Parathyroid adenoma (tissue), 2 donors: Measurements from ENCODE around the gene NR3C2.

Source experiments
- H2AFZ ChIP-seq: fragments of 300-600 bp; sonication (generic); one replicate; pipeline ENCODE4 v1.7.0; 2017; ENCODE audit warnings: antibody characterized with exemption, mild to moderate bottlenecking
- H3K27ac ChIP-seq: fragments of 300-600 bp; sonication (generic); one replicate; pipeline ENCODE4 v1.7.0; 2017
- H3K27me3 ChIP-seq: fragments of 300-600 bp; sonication (generic); one replicate; pipeline ENCODE4 v1.7.0; 2017; ENCODE audit warnings: low read length; ENCODE audit not compliant: control insufficient read depth, insufficient read depth
- H3K36me3 ChIP-seq: fragments of 300-600 bp; sonication (generic); one replicate; pipeline ENCODE4 v1.7.0; 2017; ENCODE audit warnings: low read length; ENCODE audit not compliant: control insufficient read depth, insufficient read depth
- H3K4me1 ChIP-seq: fragments of 300-600 bp; sonication (generic); one replicate; pipeline ENCODE4 v1.7.0; 2017; ENCODE audit warnings: control low read depth
- H3K4me2 ChIP-seq: fragments of 300-600 bp; sonication (generic); one replicate; pipeline ENCODE4 v1.7.0; 2017; ENCODE audit warnings: low read length
- H3K4me3 ChIP-seq: fragments of 300-600 bp; sonication (generic); one replicate; pipeline ENCODE4 v1.7.0; 2017; ENCODE audit warnings: low read depth, low read length
- H3K79me2 ChIP-seq: fragments of 300-600 bp; sonication (generic); one replicate; pipeline ENCODE4 v1.7.0; 2017; ENCODE audit warnings: control low read depth
- H3K9ac ChIP-seq: fragments of 300-600 bp; sonication (generic); one replicate; pipeline ENCODE4 v1.7.0; 2017; ENCODE audit warnings: mild to moderate bottlenecking
- H3K9me3 ChIP-seq: fragments of 300-600 bp; sonication (generic); one replicate; pipeline ENCODE4 v1.7.0; 2017; ENCODE audit warnings: low read length; ENCODE audit not compliant: control insufficient read depth
- TF ChIP-seq, protein P1 (sequence below): fragments of 300-600 bp; sonication (generic); IDR thresholded peaks from one replicate; pipeline ENCODE4 v1.7.0; 2017; ENCODE audit warnings: antibody characterized with exemption, mild to moderate bottlenecking
- donor health status: primary hyperparathyroidism.

NR3C2 gene

DNA sequence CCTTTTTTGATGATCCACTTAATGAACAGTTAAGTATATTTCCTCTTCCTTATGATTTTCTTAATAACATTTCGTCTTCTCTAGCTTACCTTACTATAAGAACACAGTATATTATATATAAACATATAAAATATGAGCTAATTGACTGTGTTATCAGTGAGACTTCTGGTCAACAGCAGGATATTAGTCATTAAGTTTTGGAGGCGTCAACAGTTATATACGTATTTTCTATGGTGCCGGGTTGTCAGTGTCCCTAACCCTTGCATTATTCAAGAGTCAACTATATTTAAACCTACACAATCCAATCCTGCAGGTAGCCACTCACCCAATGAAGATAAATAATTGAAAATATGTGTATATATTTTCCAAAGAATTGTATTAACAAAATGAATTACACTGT lies 88.0 kb downstream of the NR3C2 start:
- Histone ChIP-seq H3K27me3 (no peaks in the 10 kb centered on the region), H3K9me3 (no peaks in the 10 kb centered on the region), H3K27ac (no peak overlapping the region), H3K36me3 (no peaks in the 10 kb centered on the region), H3K4me2 (no peak overlapping the region), H3K4me3 (no peak overlapping the region), H3K9ac (no peak overlapping the region), H3K79me2 (no peaks in the 10 kb centered on the region), H2AFZ (no peak overlapping the region), H3K4me1 (no peaks in the 10 kb centered on the region)
- TF ChIP-seq, protein P1, sequence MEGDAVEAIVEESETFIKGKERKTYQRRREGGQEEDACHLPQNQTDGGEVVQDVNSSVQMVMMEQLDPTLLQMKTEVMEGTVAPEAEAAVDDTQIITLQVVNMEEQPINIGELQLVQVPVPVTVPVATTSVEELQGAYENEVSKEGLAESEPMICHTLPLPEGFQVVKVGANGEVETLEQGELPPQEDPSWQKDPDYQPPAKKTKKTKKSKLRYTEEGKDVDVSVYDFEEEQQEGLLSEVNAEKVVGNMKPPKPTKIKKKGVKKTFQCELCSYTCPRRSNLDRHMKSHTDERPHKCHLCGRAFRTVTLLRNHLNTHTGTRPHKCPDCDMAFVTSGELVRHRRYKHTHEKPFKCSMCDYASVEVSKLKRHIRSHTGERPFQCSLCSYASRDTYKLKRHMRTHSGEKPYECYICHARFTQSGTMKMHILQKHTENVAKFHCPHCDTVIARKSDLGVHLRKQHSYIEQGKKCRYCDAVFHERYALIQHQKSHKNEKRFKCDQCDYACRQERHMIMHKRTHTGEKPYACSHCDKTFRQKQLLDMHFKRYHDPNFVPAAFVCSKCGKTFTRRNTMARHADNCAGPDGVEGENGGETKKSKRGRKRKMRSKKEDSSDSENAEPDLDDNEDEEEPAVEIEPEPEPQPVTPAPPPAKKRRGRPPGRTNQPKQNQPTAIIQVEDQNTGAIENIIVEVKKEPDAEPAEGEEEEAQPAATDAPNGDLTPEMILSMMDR, result no peak

DNA sequence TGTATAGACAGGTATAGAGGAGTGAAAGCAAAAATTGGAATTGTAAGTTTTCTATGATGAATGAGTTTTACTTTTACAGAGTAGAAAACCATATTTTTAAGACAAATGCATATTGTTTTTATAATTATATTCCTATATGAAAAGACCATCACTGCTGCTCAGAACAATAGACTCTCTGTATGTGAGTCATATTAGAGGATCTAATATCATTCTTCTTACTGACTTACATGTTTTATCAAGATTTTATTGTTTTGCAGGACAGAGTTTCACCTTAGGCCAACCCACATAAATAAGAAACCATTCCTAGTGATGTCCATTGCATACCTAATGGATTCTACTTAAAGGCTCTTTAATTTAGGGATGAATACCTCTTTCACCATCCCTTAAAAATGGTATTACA lies 88.6 kb downstream of the NR3C2 start:
- Histone ChIP-seq H3K4me1 (no peaks in the 10 kb centered on the region), H3K4me3 (no peak overlapping the region), H3K27ac (no peak overlapping the region), H3K36me3 (no peaks in the 10 kb centered on the region), H3K4me2 (no peak overlapping the region), H2AFZ (no peak overlapping the region), H3K9me3 (no peaks in the 10 kb centered on the region), H3K9ac (no peak overlapping the region), H3K27me3 (no peaks in the 10 kb centered on the region), H3K79me2 (no peaks in the 10 kb centered on the region)
- TF ChIP-seq, protein P1, result no peak

DNA sequence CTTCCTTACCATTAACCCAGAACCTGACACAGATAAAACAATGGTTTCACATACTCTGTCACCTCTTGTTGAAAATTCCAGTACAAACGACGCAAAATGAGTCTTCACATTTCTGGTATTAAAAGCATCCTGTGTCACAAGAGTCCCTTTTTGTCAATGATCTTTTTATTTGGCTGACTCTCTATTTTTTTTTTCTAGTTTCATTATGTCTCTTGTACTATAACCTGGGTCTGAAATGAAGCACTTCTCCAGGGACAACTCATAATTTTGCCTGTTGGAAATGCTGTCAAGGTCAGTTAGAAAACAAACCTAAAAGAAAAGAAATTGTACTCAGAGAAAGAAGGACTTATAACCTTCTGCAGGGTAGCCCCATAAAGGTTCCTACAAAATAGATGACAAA lies 93.1 kb downstream of the NR3C2 start:
- Histone ChIP-seq H3K27ac (no peak overlapping the region), H3K4me3 (no peak overlapping the region), H3K79me2 (no peaks in the 10 kb centered on the region), H2AFZ (no peak overlapping the region), H3K4me1 (peaks cover 6% of the 10 kb centered on the region), H3K9ac (no peak overlapping the region), H3K9me3 (no peaks in the 10 kb centered on the region), H3K27me3 (no peaks in the 10 kb centered on the region), H3K36me3 (no peaks in the 10 kb centered on the region), H3K4me2 (no peak overlapping the region)
- TF ChIP-seq, protein P1, result no peak

DNA sequence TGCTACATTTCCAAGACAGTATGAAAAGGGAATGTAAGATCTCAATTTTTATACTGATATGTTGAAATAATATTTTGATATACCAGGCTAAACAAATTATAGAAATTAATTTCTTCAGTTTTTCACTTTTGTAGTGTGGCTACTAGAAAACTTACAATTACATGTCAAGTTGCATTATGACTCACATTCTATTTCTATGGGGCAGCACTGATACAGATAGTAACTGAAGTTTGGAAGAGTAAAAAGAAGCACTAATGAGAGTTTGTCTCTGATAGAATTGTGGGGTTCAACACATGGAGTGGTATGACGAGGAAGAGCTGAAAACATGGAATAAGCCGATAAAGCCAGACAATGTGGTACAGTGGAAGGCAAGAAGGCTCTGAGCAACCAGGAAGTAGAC lies 95.6 kb downstream of the NR3C2 start:
- H3K9me3 ChIP-seq, result no peaks in the 10 kb centered on the region
- peaks cover 6% of the 10 kb centered on the region for H3K4me1 ChIP-seq
- H3K4me3 ChIP-seq, result no peak overlapping the region
- no peak overlapping the region for H2AFZ ChIP-seq
- no peak overlapping the region for H3K27ac ChIP-seq
- H3K79me2 ChIP-seq, result no peaks in the 10 kb centered on the region
- no peaks in the 10 kb centered on the region for H3K27me3 ChIP-seq
- TF ChIP-seq, protein P1, result no peak
- H3K9ac ChIP-seq, result no peak overlapping the region
- H3K4me2 ChIP-seq, result no peak overlapping the region
- no peaks in the 10 kb centered on the region for H3K36me3 ChIP-seq

DNA sequence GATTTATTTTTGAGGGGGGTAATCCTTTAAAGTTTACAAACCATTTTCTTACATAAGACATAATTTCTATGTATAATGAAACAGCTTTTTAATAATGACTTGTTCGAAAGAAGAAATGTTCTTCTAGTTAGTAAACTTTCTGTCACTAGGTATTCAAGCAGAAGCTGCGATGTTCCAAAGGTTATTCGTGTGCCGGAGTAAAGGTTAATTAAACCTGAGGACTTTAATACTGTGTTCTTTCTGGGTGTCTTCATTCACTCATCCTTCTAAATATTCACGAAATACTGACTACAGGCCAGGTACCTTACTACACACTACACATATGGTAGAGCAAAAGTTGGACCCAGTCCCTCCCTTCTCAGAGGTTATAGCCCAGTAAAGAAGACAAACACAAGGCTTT lies 96.7 kb downstream of the NR3C2 start:
- H3K79me2 ChIP-seq, result no peaks in the 10 kb centered on the region
- H3K9ac ChIP-seq, result no peak overlapping the region
- H3K9me3 ChIP-seq, result no peaks in the 10 kb centered on the region
- no peaks in the 10 kb centered on the region for H3K27me3 ChIP-seq
- H2AFZ ChIP-seq, result no peak overlapping the region
- H3K4me1 ChIP-seq, result peaks cover 6% of the 10 kb centered on the region
- TF ChIP-seq, protein P1, result no peak
- H3K4me3 ChIP-seq, result no peak overlapping the region
- H3K4me2 ChIP-seq, result no peak overlapping the region
- H3K27ac ChIP-seq, result no peak overlapping the region
- H3K36me3 ChIP-seq, result no peaks in the 10 kb centered on the region
